KMS-11 (cell line): Measurements from ENCODE around the gene SLC45A3.
"Not testable (repeated sequence)": the region's sequence is repeated elsewhere in the genome, so short reads cannot be mapped to it uniquely, and the experiment has no call there.

Experiments used
- H2AFZ ChIP-seq: fragments of 200-600 bp; sonication (generic); 2 replicates; pipeline ENCODE4 v1.6.1; 2016; ENCODE audit warnings: antibody characterized with exemption, mixed run types, low read depth
- H3K27ac ChIP-seq: fragments of 200-600 bp; sonication (generic); 2 replicates; pipeline ENCODE4 v1.6.1; 2016; ENCODE audit warnings: mild to moderate bottlenecking, mixed run types
- H3K27me3 ChIP-seq: fragments of 200-600 bp; sonication (generic); 2 replicates; pipeline ENCODE4 v1.6.1; 2017; ENCODE audit warnings: mild to moderate bottlenecking, low read depth, mixed run types, moderate library complexity; ENCODE audit not compliant: insufficient read depth
- H3K36me3 ChIP-seq: fragments of 200-600 bp; sonication (generic); 2 replicates; pipeline ENCODE4 v1.6.1; 2017; ENCODE audit warnings: mild to moderate bottlenecking, mixed run types; ENCODE audit not compliant: insufficient read depth
- H3K4me1 ChIP-seq: fragments of 200-600 bp; sonication (generic); 2 replicates; pipeline ENCODE4 v1.6.1; 2016; ENCODE audit warnings: mild to moderate bottlenecking, low read depth, mixed run types; ENCODE audit not compliant: poor library complexity, severe bottlenecking
- H3K4me2 ChIP-seq: fragments of 200-600 bp; sonication (generic); 2 replicates; pipeline ENCODE4 v1.7.0; 2016; ENCODE audit warnings: mild to moderate bottlenecking, mixed run types
- H3K4me3 ChIP-seq: fragments of 200-600 bp; sonication (generic); IDR thresholded peaks from 2 replicates; pipeline ENCODE4 v1.6.1; 2017; ENCODE audit warnings: low read depth, low read length, mixed read lengths; ENCODE audit not compliant: insufficient read depth
- H3K79me2 ChIP-seq: fragments of 200-600 bp; sonication (generic); 2 replicates; pipeline ENCODE4 v1.6.1; 2016; ENCODE audit warnings: low read depth, mixed run types; ENCODE audit not compliant: insufficient read depth
- H3K9ac ChIP-seq: fragments of 200-600 bp; sonication (generic); 2 replicates; pipeline ENCODE4 v1.6.1; 2016; ENCODE audit warnings: mild to moderate bottlenecking, mixed run types
- H4K20me1 ChIP-seq: fragments of 200-600 bp; sonication (generic); 2 replicates; pipeline ENCODE4 v1.6.1; 2016; ENCODE audit warnings: mild to moderate bottlenecking, mixed run types; ENCODE audit not compliant: insufficient read depth
- CTCF ChIP-seq: fragments of 200-600 bp; sonication (generic); conservative IDR thresholded peaks from 2 replicates; pipeline ENCODE4 v1.6.1; 2017; ENCODE audit warnings: low read depth, mild to moderate bottlenecking, antibody characterized with exemption, low read length, moderate library complexity, mixed read lengths

The SLC45A3 gene

GRCh38 chr1:205639567-205639966 is 40.7 kb downstream of the SLC45A3 start:
- Histone ChIP-seq H3K4me1 (no peaks in the 10 kb centered on the region), H3K9ac (no peak overlapping the region), H3K79me2 (no peaks in the 10 kb centered on the region), H3K27me3 (no peaks in the 10 kb centered on the region), H2AFZ (no peak overlapping the region), H3K36me3 (no peaks in the 10 kb centered on the region), H3K4me3 (no peak overlapping the region), H3K27ac (no peak overlapping the region), H3K4me2 (no peak overlapping the region), H4K20me1 (no peaks in the 10 kb centered on the region)
- no peak for TF ChIP-seq CTCF

GRCh38 chr1:205637854-205638468 is 42.3 kb downstream of the SLC45A3 start:
- Histone ChIP-seq H4K20me1 (no peaks in the 10 kb centered on the region), H3K36me3 (no peaks in the 10 kb centered on the region), H3K4me3 (no peak overlapping the region), H3K4me2 (no peak overlapping the region), H2AFZ (no peak overlapping the region), H3K27ac (no peak overlapping the region), H3K27me3 (no peaks in the 10 kb centered on the region), H3K9ac (no peak overlapping the region), H3K79me2 (no peaks in the 10 kb centered on the region), H3K4me1 (peaks cover 2% of the 10 kb centered on the region)
- TF ChIP-seq CTCF = no peak

GRCh38 chr1:205636732-205637131 is 43.6 kb downstream of the SLC45A3 start:
- Histone ChIP-seq H3K4me2 (no peak overlapping the region), H3K27me3 (no peaks in the 10 kb centered on the region), H2AFZ (no peak overlapping the region), H4K20me1 (no peaks in the 10 kb centered on the region), H3K9ac (no peak overlapping the region), H3K36me3 (no peaks in the 10 kb centered on the region), H3K4me3 (no peak overlapping the region), H3K4me1 (peaks cover 10% of the 10 kb centered on the region), H3K27ac (no peak overlapping the region), H3K79me2 (no peaks in the 10 kb centered on the region)
- TF ChIP-seq CTCF = no peak

- not testable (repeated sequence) for H4K20me1 ChIP-seq, H2AFZ ChIP-seq, H3K27me3 ChIP-seq, H3K27ac ChIP-seq, H3K36me3 ChIP-seq, H3K4me1 ChIP-seq, H3K79me2 ChIP-seq, H3K4me2 ChIP-seq, H3K4me3 ChIP-seq, H3K9ac ChIP-seq
These were observed 44.2 kb downstream of the SLC45A3 start for GRCh38 chr1:205636138-205636530.

- peaks cover 24% of the 10 kb centered on the region for H3K4me1 ChIP-seq
- peaks cover 25% of the 10 kb centered on the region for H3K79me2 ChIP-seq
- H3K4me2 ChIP-seq = no peak overlapping the region
- no peak overlapping the region for H3K4me3 ChIP-seq
- no peak overlapping the region for H2AFZ ChIP-seq
- no peaks in the 10 kb centered on the region for H3K36me3 ChIP-seq
- H3K9ac ChIP-seq = no peak overlapping the region
- H3K27me3 ChIP-seq = no peaks in the 10 kb centered on the region
- no peak for TF ChIP-seq CTCF
- peaks cover under 1% of the 10 kb centered on the region; the same call in 1 of the 2 replicates for H4K20me1 ChIP-seq
- no peak overlapping the region for H3K27ac ChIP-seq
These were observed 46.8 kb downstream of the SLC45A3 start for GRCh38 chr1:205633421-205633976.
